ENCODE results near the gene MMEL1.

MMEL1 gene

DNA sequence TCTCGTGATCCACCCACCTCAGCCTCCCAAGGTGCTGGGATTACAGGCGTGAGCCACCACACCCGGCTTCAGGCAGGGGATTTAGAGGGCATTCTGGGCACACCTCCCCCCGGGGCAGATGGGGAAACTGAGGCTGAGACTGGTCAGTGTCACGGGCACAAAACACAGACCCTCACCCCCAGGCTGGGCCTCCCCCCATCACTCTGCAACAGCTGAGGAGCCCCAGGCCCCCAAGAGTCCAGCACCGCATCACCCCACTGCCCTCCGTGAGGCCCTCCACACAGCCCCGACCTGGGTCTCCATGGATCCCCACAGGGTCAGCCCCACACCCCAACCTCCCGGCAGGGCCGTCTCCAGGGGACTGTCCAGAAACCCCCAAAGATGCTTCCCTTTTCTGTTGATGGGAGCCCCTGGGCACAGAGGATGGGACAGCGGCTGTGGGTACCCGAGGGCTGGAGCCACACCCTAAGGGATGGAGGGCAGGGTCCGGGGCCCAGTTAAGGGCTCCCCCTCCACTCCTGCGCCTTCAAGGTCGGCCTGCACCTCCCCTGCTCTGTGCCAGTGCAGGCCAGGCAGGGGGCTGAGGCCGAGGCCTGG, 65.6 kb downstream of the MMEL1 start:
- Histone ChIP-seq H3K27ac (ENCODE audit: low read length) (no peak overlapping the region), H3K36me3 (replicated peaks; ENCODE audit: insufficient read depth, low read length) (no peaks in the 10 kb centered on the region)
- DNase-seq, result no peak

DNA sequence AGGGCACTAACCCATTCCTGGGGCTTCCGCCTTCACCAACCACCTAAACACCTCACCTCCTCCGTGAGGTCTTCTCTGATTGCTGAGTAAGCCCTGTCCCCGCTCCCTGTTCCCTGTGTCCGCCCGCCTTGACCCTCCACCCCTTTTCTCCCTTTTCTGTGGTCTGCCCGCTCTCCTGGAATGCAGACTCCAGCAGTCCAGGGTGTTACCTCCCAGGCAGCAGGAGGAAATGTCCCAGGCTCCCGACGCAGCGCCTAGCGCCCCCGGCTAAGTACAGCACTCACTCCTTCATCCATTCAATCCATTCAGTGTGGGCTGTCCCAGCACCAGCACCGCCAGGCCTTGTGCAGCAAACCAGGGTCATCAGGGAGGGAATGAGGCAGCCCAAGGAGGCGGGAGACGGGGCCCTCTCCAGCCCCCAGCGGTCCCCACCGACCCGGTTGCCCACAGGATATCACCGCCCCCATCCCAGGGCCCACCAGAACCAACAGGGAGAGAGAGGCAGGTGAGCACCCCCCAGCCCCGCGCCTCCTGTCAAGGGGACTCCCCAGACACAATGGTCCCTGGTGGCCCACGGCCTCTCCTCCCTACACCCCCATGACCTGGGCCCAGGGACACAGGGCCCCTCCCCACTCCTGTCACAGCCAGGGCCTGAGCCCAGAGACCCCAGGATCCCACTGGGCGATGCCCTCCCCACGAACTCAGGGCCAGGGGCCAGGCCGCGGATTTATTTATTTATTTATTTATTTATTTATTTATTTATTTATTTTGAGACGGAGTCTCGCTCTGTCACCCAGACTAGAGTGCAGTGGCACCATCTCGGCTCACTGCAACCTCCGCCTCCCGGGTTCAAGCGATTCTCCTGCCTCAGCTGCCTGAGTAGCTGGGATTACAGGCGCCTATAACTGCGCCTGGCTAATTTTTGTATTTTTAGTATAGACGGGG, 66.4 kb downstream of the MMEL1 start:
- no peaks in the 10 kb centered on the region for H3K4me1 ChIP-seq (ENCODE audit: low read length)
- no peaks in the 10 kb centered on the region for H3K9me2 ChIP-seq (replicated peaks; ENCODE audit: insufficient read depth, low read length)
- no peaks in the 10 kb centered on the region for H3F3A ChIP-seq (ENCODE audit: insufficient read depth, low read length)
- no peak for DNase-seq
- no peak for TF ChIP-seq EZH2 (optimal IDR thresholded peaks at IDR 0.05; ENCODE audit: low read depth, low read length)
- TF ChIP-seq, protein P1, sequence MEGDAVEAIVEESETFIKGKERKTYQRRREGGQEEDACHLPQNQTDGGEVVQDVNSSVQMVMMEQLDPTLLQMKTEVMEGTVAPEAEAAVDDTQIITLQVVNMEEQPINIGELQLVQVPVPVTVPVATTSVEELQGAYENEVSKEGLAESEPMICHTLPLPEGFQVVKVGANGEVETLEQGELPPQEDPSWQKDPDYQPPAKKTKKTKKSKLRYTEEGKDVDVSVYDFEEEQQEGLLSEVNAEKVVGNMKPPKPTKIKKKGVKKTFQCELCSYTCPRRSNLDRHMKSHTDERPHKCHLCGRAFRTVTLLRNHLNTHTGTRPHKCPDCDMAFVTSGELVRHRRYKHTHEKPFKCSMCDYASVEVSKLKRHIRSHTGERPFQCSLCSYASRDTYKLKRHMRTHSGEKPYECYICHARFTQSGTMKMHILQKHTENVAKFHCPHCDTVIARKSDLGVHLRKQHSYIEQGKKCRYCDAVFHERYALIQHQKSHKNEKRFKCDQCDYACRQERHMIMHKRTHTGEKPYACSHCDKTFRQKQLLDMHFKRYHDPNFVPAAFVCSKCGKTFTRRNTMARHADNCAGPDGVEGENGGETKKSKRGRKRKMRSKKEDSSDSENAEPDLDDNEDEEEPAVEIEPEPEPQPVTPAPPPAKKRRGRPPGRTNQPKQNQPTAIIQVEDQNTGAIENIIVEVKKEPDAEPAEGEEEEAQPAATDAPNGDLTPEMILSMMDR (IDR thresholded peaks at IDR 0.05; ENCODE audit: low read length), result no peak
- no peak for TF ChIP-seq EZH2phosphoT487 (IDR thresholded peaks at IDR 0.05; ENCODE audit: low read length)
- H3K27ac ChIP-seq (ENCODE audit: low read length), result no peak overlapping the region
- no peak overlapping the region for H3K9ac ChIP-seq (ENCODE audit: low read length)
- H3K27me3 ChIP-seq (replicated peaks; ENCODE audit: insufficient read depth, low read length), result peaks cover 40% of the 10 kb centered on the region
- no peak overlapping the region for H3K4me2 ChIP-seq (ENCODE audit: low read depth, low read length)
- no peak overlapping the region for H2AFZ ChIP-seq (ENCODE audit: low read length)
- no peaks in the 10 kb centered on the region for H4K20me1 ChIP-seq (ENCODE audit: insufficient read depth, low read length)
- no peak overlapping the region for H3K4me3 ChIP-seq (ENCODE audit: low read length)
- no peaks in the 10 kb centered on the region for H3K36me3 ChIP-seq (replicated peaks; ENCODE audit: insufficient read depth, low read length)
- no peaks in the 10 kb centered on the region for H3K79me2 ChIP-seq (ENCODE audit: low read length)
- H3K9me3 ChIP-seq (replicated peaks; ENCODE audit: insufficient read depth, low read length), result no peaks in the 10 kb centered on the region

More for the DNA sequence above, 65.6 kb downstream of the MMEL1 start:
- Histone ChIP-seq H3K9me2 (replicated peaks; ENCODE audit: insufficient read depth, low read length) (no peaks in the 10 kb centered on the region), H3K79me2 (ENCODE audit: low read length) (no peaks in the 10 kb centered on the region), H3K27me3 (replicated peaks; ENCODE audit: insufficient read depth, low read length) (peaks cover 48% of the 10 kb centered on the region), H4K20me1 (ENCODE audit: insufficient read depth, low read length) (no peaks in the 10 kb centered on the region), H3K4me1 (ENCODE audit: low read length) (no peaks in the 10 kb centered on the region), H3F3A (ENCODE audit: insufficient read depth, low read length) (no peaks in the 10 kb centered on the region), H2AFZ (ENCODE audit: low read length) (no peak overlapping the region), H3K9ac (ENCODE audit: low read length) (no peak overlapping the region), H3K4me3 (ENCODE audit: low read length) (no peak overlapping the region), H3K4me2 (ENCODE audit: low read depth, low read length) (no peak overlapping the region), H3K9me3 (replicated peaks; ENCODE audit: insufficient read depth, low read length) (no peaks in the 10 kb centered on the region)
- TF ChIP-seq, protein P1 (IDR thresholded peaks at IDR 0.05; ENCODE audit: low read length), result no peak
- TF ChIP-seq EZH2 (optimal IDR thresholded peaks at IDR 0.05; ENCODE audit: low read depth, low read length) (no peak), EZH2phosphoT487 (IDR thresholded peaks at IDR 0.05; ENCODE audit: low read length) (no peak)

DNA sequence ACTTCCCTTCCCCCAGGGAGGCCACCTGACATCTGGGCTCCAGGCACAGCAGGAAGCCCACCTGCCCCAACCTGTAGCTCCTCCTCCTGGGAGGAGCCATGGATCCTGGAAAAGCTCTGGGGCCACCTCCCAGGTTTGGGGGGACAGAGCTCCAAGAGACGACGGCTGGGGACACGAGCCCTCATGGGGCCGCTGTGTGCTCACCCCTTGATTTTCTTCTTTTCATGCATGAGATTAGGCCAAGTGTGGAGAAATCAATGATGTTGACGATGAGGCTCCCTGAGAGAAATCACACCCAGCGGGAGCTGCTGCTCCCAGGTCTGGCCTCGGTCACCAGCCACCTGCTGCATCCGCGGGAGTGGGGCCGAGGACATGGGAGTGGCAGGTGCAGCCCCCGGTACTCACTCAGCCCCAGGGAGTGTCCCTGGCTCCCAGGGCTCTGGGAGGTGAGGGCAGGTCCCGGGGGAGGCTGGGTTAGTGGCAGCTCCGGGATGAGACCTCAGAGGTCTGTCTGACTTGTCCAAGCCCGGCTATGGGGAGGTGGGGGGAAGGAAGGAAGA, 67.9 kb downstream of the MMEL1 start:
- Histone ChIP-seq H3K36me3 (replicated peaks; ENCODE audit: insufficient read depth, low read length) (no peaks in the 10 kb centered on the region), H3K9me3 (replicated peaks; ENCODE audit: insufficient read depth, low read length) (no peaks in the 10 kb centered on the region), H3K4me2 (ENCODE audit: low read depth, low read length) (no peak overlapping the region), H3K27me3 (replicated peaks; ENCODE audit: insufficient read depth, low read length) (peaks cover 25% of the 10 kb centered on the region), H3K4me1 (ENCODE audit: low read length) (no peaks in the 10 kb centered on the region), H3K4me3 (ENCODE audit: low read length) (no peak overlapping the region), H3F3A (ENCODE audit: insufficient read depth, low read length) (no peaks in the 10 kb centered on the region), H3K9ac (ENCODE audit: low read length) (no peak overlapping the region), H3K9me2 (replicated peaks; ENCODE audit: insufficient read depth, low read length) (no peaks in the 10 kb centered on the region), H3K27ac (ENCODE audit: low read length) (no peak overlapping the region), H4K20me1 (ENCODE audit: insufficient read depth, low read length) (no peaks in the 10 kb centered on the region), H3K79me2 (ENCODE audit: low read length) (no peaks in the 10 kb centered on the region), H2AFZ (ENCODE audit: low read length) (no peak overlapping the region)
- TF ChIP-seq EZH2phosphoT487 (IDR thresholded peaks at IDR 0.05; ENCODE audit: low read length), result no peak
- no peak for TF ChIP-seq EZH2 (optimal IDR thresholded peaks at IDR 0.05; ENCODE audit: low read depth, low read length)
- TF ChIP-seq, protein P1 (IDR thresholded peaks at IDR 0.05; ENCODE audit: low read length), result no peak
- no peak for DNase-seq
